Stimulated activated CD4-positive, alpha-beta T cell treated with anti-CD3 and anti-CD28 coated beads, Interleukin-12 subunit alpha, Interleukin-12 subunit beta, amount 100 ng/mL, for 4 hours (primary cell): ENCODE data around the gene C2CD3.

Experiments
- DNase-seq: peaks from one replicate; pipeline ENCODE4 v3.0.0-alpha.2; 2020

The C2CD3 gene

GRCh38 chr11:74018331-74019005 lies 152.3 kb downstream of the C2CD3 start:
- no peak for DNase-seq

- DNase-seq, result no peak
Measured at GRCh38 chr11:74017631-74018030, 153.2 kb downstream of the C2CD3 start.

GRCh38 chr11:74015919-74016684 lies 154.7 kb downstream of the C2CD3 start:
- DNase-seq, result no peak

- DNase-seq, result no peak
Measured at GRCh38 chr11:74014880-74015279, 155.9 kb downstream of the C2CD3 start.

GRCh38 chr11:74013141-74013540 lies 157.7 kb downstream of the C2CD3 start:
- no peak for DNase-seq

- no peak for DNase-seq
Measured at GRCh38 chr11:74012074-74012809, 158.6 kb downstream of the C2CD3 start.

GRCh38 chr11:74011360-74012073 lies 159.3 kb downstream of the C2CD3 start:
- DNase-seq, result peak; percentile 13

GRCh38 chr11:74010306-74011300 lies 160.2 kb downstream of the C2CD3 start:
- no peak for DNase-seq

- DNase-seq, result no peak
Measured at GRCh38 chr11:74009675-74010305, 161.0 kb downstream of the C2CD3 start.

GRCh38 chr11:74009230-74009547 lies 161.6 kb downstream of the C2CD3 start:
- DNase-seq, result no peak

GRCh38 chr11:74008373-74009229 lies 162.2 kb downstream of the C2CD3 start, which contains the start of gene UCP3:
Gene UCP3, minus strand, starts transcription at chr11:74009085. Its CDS starts 2,043 bp downstream, at chr11:74007042.
- no peak for DNase-seq

GRCh38 chr11:74007691-74008372 lies 163.0 kb downstream of the C2CD3 start:
- DNase-seq, result no peak

- DNase-seq, result no peak
Measured at GRCh38 chr11:74006743-74007304, 164.0 kb downstream of the C2CD3 start.

GRCh38 chr11:74005721-74006517 lies 164.9 kb downstream of the C2CD3 start:
- DNase-seq, result no peak

GRCh38 chr11:74004759-74005615 lies 165.8 kb downstream of the C2CD3 start:
- DNase-seq, result peak; percentile 61

- DNase-seq, result no peak
Measured at GRCh38 chr11:74004046-74004695, 166.6 kb downstream of the C2CD3 start.

- no peak for DNase-seq
Measured at GRCh38 chr11:74002832-74003231, 168.0 kb downstream of the C2CD3 start.
